Measurements from ENCODE around the gene SCP2D1. TPM values are rescaled to one million over a fixed set of nuclear protein-coding genes. Genes with fewer than 3 reads are reported as not detected.

The SCP2D1 gene
- total and polyA plus RNA-seq, 2 experiments from 2014 or later, result not detected

GRCh38 chr20:18775633-18776032, 38.0 kb upstream of the SCP2D1 start (continued):
- TF ChIP-seq REST (IDR thresholded peaks at IDR 0.05; ENCODE audit: unreplicated experiment) (no peak), ZNF114 (CRISPR knock-in tag; IDR thresholded peaks at IDR 0.05) (no peak), NANOG (IDR thresholded peaks at IDR 0.05; ENCODE audit: borderline replicate concordance) (no peak), STAT1 (IDR thresholded peaks at IDR 0.05; ENCODE audit: unreplicated experiment) (no peak), EZH2phosphoT487 (IDR thresholded peaks at IDR 0.05; ENCODE audit: unreplicated experiment) (no peak), EZH2 (IDR thresholded peaks at IDR 0.05; ENCODE audit: low read depth, unreplicated experiment) (no peak), JUNB (IDR thresholded peaks at IDR 0.05; ENCODE audit: unreplicated experiment) (no peak), ETS1 (IDR thresholded peaks at IDR 0.05) (no peak), CREB1 (CRISPR knock-in tag; IDR thresholded peaks at IDR 0.05; ENCODE audit: low read depth) (no peak)

GRCh38 chr20:18778690-18779392, 34.7 kb upstream of the SCP2D1 start:
- H3K27me3 Mint-ChIP-seq (ENCODE audit: insufficient read depth, low read depth, poor library complexity), result peaks cover 2% of the 10 kb centered on the region
- DNase-seq (ENCODE audit: low spot score), result peak; percentile 52

More at GRCh38 chr20:18778690-18779392, 34.7 kb upstream of the SCP2D1 start:
- peak; percentile 92 for ATAC-seq
- no peaks in the 10 kb centered on the region; the same call in 1 of the 2 replicates for H3K9me2 ChIP-seq (ENCODE audit: insufficient read depth)
- Mint-ChIP-seq H3K27ac (no peak overlapping the region), H3K4me3 (no peak overlapping the region), H3K4me1 (no peaks in the 10 kb centered on the region), H3K36me3 (ENCODE audit: low read depth) (no peaks in the 10 kb centered on the region), H3K9me3 (peaks cover 7% of the 10 kb centered on the region; the same call in 1 of the 3 replicates)
- H3F3A ChIP-seq (replicated peaks; ENCODE audit: low read depth), result no peaks in the 10 kb centered on the region
- no peak overlapping the region for H3K4me3 ChIP-seq
- no peak for TF ChIP-seq ETS1 (IDR thresholded peaks at IDR 0.05)
- TF ChIP-seq CTCF (conservative IDR thresholded peaks at IDR 0.05; ENCODE audit: low read depth in 2 of 2), result peak; percentile 30 to 58; a peak in 3 of 4 replicates
- no peaks in the 10 kb centered on the region for H3K4me1 ChIP-seq (ENCODE audit: insufficient read depth)
- no peaks in the 10 kb centered on the region for H3K36me3 ChIP-seq (ENCODE audit: insufficient read depth)
- no peak overlapping the region for H3K27ac ChIP-seq (ENCODE audit: low read depth)
- no peaks in the 10 kb centered on the region for H3K27me3 ChIP-seq (ENCODE audit: insufficient read depth)
- no peaks in the 10 kb centered on the region for H4K20me1 ChIP-seq (replicated peaks; ENCODE audit: insufficient read depth)
- H3K4me2 ChIP-seq, result no peak overlapping the region
- H2AFZ ChIP-seq, result no peak overlapping the region
- H3K79me2 ChIP-seq (replicated peaks; ENCODE audit: insufficient read depth), result no peaks in the 10 kb centered on the region

All from GM23338 (cell line).